ENCODE measurements around the gene SYT4. TPM values are rescaled to one million over a fixed set of nuclear protein-coding genes. Genes with fewer than 3 reads are reported as not detected.
"Not testable (repeated sequence)": the region's sequence is repeated elsewhere in the genome, so short reads cannot be mapped to it uniquely, and the experiment has no call there.

Gene SYT4, protein sequence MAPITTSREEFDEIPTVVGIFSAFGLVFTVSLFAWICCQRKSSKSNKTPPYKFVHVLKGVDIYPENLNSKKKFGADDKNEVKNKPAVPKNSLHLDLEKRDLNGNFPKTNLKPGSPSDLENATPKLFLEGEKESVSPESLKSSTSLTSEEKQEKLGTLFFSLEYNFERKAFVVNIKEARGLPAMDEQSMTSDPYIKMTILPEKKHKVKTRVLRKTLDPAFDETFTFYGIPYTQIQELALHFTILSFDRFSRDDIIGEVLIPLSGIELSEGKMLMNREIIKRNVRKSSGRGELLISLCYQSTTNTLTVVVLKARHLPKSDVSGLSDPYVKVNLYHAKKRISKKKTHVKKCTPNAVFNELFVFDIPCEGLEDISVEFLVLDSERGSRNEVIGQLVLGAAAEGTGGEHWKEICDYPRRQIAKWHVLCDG
- polyA plus RNA-seq (2012; ENCODE audit: insufficient read depth, insufficient read length): not detected

DNA sequence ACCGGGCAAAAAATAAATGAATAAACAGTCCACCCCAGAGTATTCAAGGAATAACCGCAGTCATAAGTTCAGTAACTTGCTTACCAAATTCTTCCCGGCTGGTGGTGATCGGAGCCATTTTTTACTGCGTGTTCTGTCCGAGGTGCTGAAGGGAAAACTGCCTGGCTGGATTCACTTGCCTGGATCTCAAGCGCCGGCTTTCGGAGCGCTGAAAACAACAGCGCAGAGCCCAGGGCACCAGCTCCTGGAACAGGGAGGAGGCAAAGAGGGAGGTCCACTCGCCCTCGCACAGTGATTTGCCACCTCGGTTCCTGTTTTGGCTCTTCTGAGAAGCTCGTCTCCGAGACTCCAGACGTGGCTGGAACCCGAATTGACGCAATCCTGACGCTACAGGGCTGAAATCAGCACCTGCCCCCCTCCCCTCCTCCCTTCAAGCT is at the start of gene SYT4:
TSS of gene SYT4 (minus strand) at position 327 of the 437 bp plus-strand sequence. CDS start at position 118, 209 bp downstream.
- no peak within 1 kb of the TSS for H3K4me3 ChIP-seq (ENCODE audit: low read length)
- DNase-seq (ENCODE audit: low read depth, low spot score): no peak

DNA sequence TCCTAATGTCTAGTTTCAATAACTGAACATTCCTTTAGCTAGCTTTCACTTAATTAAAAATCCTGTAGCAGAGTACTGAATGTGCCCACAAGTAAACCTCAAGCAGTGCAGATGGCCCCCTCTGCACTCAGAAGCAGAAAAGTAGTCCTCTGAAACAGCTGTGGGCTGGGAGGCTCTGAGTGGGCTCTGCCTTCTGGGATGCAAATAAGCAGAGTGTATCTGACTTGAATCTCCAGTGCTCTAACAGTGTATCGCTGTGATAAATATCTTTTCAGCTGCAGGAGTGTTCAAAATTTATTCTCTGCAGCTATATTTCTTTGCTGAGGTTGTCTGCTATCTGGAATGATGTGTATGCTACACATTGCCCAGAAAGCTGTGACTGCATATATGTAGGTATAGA is 44.8 kb upstream of the SYT4 start:
- no peak overlapping the region for H3K4me3 ChIP-seq (ENCODE audit: low read length)
- no peak for DNase-seq (ENCODE audit: low read depth, low spot score)

DNA sequence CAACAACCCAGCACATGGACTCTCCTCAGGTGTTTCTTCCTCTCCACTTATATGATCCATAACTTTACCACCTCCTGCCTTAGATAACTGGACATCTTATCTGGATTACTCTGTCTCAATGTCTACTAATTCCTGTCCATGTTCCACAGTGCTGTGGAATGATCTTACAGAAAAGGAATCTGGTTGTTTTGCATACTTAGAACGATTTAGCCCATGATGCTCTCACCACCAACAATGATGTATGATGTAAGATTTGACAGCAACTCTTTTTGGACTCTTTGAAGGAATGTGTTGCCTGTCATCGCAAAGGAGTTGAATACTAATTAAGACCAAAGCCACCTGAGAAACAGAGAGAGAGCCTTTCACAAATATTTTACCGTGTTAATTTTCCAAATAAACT is 37.7 kb upstream of the SYT4 start:
- H3K4me3 ChIP-seq (ENCODE audit: low read length): no peak overlapping the region
- DNase-seq (ENCODE audit: low read depth, low spot score): no peak

DNA sequence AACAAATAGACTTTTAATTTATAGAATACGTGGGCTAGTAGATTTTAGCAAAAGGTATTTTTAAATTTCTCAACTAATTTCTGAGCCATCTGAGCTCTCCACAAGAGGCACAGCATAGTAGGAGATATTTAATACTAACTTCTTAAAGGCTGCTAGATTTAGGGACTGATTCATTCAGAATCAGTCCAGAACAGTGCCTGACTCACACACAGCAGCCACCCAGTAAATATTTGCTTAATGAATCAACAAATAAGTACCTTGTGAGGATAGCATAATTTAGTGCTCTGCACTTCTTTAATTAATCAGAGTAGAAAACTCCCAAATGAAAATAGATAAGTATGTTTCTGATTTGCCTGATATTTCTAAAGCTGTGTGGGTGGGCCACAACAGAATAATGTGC is 35.6 kb upstream of the SYT4 start:
- DNase-seq (ENCODE audit: low read depth, low spot score): no peak
- no peak overlapping the region for H3K4me3 ChIP-seq (ENCODE audit: low read length)

DNA sequence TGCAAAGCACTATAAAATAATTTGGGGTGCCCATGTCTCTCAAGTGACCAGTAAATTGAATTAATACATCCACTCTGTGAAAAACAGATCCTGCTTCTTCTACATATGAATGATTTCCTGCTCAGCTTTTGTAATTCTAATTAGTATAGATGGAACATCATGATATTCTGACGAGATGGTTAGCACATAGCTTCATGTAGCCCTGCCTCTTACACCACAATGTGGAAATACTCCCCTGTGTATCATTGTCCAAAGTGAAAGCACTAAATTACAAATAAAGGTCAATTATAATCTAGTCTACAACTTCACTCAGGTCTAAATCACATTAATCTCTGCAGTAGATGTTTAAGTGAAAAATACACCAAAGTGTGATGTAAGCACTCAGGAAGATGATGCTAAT is 32.9 kb upstream of the SYT4 start:
- H3K4me3 ChIP-seq (ENCODE audit: low read length): no peak overlapping the region
- no peak for DNase-seq (ENCODE audit: low read depth, low spot score)

DNA sequence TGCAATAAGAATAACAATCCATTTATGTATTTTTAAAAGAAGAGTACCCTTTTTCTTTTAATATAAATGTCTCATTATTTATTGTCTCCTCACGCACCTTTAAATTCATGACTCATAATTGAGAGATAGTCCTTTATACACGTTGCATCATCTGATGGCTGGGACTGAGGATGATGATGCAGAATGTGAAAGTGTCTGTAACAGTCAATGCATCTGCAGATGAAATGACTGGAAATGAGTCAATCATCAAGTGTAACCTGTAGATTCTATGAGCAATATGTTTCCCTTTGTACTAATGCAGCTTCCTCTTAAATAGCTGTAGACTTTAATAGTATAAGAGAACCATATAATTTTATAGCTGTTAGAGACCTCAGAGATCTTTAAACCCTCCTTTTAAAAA is 26.1 kb upstream of the SYT4 start:
- DNase-seq (ENCODE audit: low read depth, low spot score): no peak

DNA sequence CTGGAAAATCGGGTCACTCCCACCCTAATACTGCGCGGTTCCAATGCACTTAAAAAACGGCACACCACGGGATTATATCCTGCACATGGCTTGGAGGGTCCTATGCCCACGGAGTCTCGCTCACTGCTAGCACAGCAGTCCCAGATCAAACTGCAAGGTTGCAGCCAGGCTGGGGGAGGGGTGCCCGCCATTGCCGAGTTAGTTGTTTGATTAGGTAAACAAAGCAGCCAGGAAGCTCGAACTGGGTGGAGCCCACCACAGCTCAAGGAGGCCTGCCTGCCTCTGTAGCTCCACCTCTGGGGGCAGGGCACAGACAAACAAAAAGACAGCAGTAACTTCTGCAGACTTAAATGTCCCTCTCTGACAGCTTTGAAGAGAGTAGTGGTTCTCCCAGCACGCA is 8.9 kb upstream of the SYT4 start:
- H3K4me3 ChIP-seq (ENCODE audit: low read length); DNase-seq (ENCODE audit: low read depth, low spot score): not testable (repeated sequence)

More for the DNA sequence above, 26.1 kb upstream of the SYT4 start:
- no peak overlapping the region for H3K4me3 ChIP-seq (ENCODE audit: low read length)

DNA sequence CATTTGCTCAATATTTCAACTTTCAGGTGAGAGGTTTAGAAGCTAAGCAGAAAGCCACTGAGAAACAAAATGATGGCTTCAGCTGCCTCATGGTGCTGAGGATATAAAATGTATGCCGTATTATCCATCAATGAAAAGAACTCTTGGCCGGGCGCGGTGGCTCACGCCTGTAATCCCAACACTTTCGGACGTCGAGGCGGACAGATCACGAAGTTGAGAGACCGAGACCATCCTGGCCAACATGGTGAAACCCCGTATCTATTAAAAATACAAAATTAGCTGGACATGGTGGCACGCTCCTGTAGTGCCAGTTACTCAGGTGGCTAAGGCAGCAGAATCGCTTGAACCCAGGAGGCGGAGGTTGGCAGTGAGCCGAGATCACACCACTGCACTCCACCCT is 6.0 kb upstream of the SYT4 start:
- no peak for DNase-seq (ENCODE audit: low read depth, low spot score)
- H3K4me3 ChIP-seq (ENCODE audit: low read length): no peak overlapping the region

DNA sequence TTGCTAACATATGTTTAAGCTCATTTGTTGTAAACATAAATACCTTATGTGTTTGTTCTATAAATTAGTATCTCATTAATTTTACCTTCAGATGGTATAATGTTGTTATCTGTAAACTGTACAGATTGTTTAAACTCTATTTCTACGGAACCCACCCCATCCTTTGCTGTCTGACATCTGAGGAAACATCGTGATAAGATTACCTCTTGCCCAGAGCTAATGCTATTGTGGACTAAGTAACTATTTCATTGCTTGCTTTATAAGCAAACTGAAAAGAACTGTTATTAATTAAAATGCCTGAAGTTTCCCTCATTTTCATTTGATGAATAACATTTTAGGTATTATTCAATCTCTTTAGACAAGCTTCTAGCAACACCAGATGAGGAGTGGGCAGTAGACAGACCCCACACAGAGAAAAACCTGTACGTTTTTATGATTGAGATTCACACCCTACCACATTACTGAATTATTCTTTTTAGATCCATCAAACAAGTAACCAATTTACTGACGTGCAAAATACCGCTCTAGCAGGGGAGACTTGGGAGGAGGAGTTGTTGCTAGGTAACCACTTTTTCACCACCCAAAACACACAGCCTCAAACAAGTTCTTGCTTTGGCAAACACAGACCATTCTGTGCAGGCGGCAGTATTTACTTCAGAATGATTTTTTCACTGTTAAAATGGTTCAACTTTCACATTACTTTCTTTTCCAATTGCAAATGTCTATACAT is 1.9 kb upstream of the SYT4 start:
- H3K4me3 ChIP-seq (ENCODE audit: low read length): no peak overlapping the region
- DNase-seq (ENCODE audit: low read depth, low spot score): peak; percentile 74

DNA sequence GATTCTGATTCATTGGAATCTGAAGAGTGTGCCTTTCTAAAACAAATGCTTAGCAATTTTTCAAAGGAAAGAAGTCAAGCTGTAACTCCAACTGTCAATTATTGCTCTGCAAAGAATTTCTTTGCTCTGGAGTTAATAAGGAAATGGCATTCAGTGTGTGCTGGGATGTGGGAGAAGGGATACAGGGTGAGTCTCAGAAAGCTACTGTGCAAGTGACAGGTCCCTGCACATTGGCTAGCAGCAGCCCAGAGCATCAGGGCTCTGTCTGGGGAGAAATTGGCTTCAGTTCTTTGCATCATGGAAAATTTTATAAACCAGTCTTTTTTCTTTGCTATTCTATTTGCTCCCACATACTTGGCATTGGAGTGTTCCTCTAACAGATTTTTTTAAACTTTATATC is 1.1 kb upstream of the SYT4 start:
- DNase-seq (ENCODE audit: low read depth, low spot score): no peak
- no peak overlapping the region for H3K4me3 ChIP-seq (ENCODE audit: low read length)

DNA sequence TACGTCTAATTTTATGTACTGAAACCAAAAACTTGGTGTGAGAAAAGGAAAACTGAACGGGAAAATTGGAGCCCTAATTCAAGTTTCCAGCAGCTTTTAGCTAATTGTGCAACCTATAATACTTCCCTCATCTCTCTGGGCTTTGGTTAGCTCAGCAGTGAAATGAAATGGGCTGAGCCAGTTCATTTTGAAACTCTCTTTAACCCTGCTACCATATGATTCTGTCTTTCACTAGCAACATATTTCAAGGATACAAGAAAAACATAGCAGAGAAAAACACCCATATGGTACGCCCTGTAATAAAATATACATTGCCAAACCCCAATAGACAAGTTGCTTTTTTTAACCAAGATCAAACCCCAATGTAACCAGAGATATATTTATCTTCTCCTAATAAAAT is 799 bp downstream of the SYT4 start:
- no peak overlapping the region for H3K4me3 ChIP-seq (ENCODE audit: low read length)
- DNase-seq (ENCODE audit: low read depth, low spot score): no peak

DNA sequence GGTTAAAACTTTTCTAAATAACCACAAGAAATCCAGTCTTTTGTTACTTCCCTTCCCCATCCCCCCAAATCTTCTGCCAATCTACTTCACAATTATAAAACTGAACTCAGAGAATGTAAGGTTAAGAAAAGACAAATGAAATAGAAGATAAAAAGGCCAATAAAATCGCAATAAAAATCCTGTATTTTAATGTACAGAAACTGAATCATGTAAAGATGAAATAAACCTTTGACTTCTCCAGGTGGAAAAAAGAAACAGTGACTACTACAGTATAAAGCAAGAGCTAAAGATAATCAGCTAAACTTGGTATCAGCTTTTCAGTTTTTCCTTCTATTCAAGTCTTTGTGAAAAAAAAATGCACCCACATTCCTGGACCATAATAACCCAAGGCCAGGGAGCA is 1.7 kb downstream of the SYT4 start:
- DNase-seq (ENCODE audit: low read depth, low spot score): no peak
- H3K4me3 ChIP-seq (ENCODE audit: low read length): no peak overlapping the region

DNA sequence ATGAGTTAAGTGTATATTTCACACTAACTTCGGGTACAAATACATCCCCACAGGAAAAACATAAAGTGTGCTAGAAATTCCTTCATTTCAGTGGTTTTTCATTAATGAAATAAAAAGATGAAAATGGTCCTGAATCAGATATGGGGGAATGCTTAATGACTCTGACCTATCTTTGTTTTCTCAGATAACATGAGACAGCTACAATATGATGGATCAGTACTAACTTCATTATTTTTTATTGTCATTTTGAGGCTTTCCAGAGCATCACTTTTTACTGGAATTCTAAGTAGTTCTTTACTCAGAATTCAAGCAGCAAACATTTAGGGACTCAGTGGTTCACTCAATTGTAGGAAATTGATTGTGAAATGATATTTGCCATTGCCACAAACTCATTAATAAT is 2.8 kb downstream of the SYT4 start:
- no peak overlapping the region for H3K4me3 ChIP-seq (ENCODE audit: low read length)
- no peak for DNase-seq (ENCODE audit: low read depth, low spot score)

DNA sequence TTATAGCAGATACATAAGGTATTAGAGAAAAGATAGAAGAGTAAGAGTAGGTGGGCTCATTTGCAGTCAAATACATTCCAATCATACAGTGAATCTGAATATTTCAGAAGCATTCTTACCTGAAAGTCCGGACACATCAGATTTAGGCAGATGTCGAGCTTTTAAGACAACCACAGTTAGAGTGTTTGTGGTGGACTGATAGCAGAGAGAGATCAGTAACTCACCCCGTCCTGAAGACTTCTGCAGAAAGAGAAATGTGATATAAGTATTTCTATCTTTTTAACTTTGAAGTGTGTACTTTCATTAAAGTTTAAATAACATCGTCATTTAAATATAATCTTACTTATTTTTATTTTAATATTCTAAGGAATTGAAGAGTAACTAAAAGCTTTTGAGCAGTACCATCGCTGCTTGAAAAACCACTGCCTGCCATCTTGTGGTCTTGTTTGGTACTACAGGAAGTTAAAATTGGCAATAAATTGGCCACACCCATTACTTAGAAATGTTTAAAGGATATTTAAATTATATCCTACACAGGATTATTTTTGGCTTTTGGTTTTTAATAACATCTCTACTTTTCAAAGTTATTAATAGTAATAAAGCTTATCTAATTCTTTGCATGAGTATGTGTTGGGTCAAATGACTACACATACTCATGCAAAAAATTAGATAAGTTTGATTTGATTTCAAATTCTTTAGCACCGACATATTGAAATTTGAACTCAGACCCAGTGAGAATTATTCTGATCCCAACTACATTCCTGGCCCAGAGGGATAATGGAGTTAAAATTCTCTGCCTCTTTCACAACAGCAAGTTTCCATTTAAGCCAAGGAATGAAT is 5.5 kb downstream of the SYT4 start:
- no peak overlapping the region for H3K4me3 ChIP-seq (ENCODE audit: low read length)
- DNase-seq (ENCODE audit: low read depth, low spot score): peak; percentile 54

DNA sequence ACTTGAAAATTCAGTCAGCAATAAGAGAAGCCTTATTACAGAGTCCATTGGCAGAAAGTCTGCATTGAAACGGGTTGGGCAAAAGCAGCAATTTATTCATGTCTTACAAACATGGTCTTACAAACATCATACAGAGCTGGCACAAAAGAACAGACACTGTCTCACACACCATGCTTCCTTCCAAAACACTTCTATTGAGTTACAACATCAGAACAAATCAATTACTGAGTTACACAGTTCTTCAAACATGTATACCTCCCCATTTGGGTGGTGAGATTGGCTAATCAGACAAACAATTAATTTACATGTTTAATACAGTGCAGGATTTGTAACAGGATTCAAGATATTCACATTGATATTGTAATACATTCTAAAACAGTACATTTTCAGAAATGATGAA is 9.5 kb downstream of the SYT4 start:
- no peak for DNase-seq (ENCODE audit: low read depth, low spot score)

DNA sequence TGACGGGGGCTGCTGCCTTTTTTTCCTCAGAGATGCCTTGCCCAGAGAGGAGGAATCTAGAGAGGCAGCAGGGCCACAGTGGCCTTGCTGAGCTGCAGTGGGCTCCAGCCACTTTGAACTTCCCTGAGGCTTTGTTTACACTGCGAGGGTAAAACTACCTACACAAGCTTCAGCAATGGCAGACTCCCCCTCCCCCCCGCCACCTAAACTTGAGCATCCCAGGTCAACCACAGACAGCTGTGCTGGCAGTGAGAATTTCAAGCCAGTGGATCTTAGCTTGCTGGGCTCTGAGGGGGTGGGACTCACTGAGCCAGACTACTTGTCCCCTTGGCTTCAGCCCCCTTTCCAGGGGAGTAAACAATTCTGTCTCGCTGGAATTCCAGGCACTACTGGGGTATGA is 11.8 kb downstream of the SYT4 start:
- no peak for DNase-seq (ENCODE audit: low read depth, low spot score)
- H3K4me3 ChIP-seq (ENCODE audit: low read length): no peak overlapping the region

More for the DNA sequence above, 9.5 kb downstream of the SYT4 start:
- H3K4me3 ChIP-seq (ENCODE audit: low read length): no peak overlapping the region

DNA sequence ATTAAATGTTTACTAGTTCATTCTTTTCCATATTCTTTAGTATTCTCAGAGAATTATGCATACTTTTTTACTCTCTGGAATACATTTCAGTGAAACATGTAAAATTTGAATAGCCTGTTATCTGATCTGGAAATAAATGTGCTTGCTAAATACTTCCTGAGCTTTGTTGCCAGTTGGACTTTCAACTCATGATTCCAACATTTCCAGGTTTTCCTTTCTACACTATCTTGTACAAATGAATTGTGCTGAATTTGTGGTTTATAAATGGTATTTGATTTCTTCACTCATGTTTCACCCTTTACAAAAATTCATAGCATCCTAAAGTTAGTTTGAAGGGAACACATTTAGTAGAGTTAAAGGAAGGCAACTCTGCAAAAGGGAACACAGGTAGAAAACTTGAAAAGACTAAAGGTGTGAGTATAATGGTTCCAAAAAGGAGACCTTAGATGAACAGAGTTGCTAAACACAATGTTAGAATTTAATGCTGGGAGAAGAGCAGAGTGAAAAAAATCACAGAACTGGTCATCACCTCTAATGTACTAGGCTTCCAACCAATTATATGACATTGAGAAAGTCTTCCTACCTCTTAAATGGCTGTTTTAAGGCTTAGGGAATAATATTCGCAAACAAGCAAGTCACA is 28.6 kb downstream of the SYT4 start:
- no peak for DNase-seq (ENCODE audit: low read depth, low spot score)
- no peak overlapping the region for H3K4me3 ChIP-seq (ENCODE audit: low read length)

DNA sequence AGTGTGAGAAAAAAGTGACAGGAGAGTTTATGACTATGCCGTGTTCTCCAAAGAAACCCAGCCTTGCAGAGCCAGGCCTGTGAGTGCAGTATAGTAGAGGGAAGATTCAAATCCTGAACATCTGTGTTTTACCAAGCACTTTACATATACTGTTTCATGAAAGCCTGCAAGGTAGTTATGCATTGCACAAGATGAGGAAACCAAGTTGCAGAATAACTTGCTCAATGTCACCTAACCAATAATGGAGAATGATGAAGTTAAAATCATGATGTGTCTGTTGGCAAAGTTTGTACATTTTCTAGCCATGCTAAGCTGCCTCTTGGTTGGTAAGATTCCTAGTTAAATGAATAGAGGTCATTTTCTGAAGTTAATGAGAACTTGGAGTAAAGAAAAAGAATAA is 29.3 kb downstream of the SYT4 start:
- H3K4me3 ChIP-seq (ENCODE audit: low read length): no peak overlapping the region
- no peak for DNase-seq (ENCODE audit: low read depth, low spot score)

DNA sequence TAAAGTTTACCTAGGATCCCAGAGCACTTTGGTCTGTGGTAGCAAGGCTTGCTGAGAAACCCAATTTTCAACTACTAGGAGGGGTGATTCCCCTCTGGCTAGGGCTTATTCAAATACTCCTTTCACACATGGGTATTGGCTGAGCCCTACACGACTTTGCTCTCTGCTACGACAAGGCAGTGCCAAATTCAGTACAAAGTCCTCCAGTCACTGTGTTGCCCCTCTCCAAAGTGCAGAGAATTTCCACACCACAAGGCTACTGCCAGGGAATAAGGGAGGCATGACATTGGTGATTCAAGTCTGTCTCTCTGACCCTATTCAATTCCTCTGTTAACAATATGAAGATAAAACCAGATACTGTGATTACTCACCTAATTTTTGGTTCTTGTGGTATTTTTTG is 38.9 kb downstream of the SYT4 start:
- no peak for DNase-seq (ENCODE audit: low read depth, low spot score)
- H3K4me3 ChIP-seq (ENCODE audit: low read length): no peak overlapping the region

Measured in Jurkat, Clone E6-1 (cell line).